ENCODE data around the gene C8B.

- TF ChIP-seq ZSCAN5A (CRISPR knock-in tag; IDR thresholded peaks at IDR 0.05; ENCODE audit: borderline replicate concordance), result no peak
- no peak for TF ChIP-seq RAD21 (CRISPR knock-in tag; IDR thresholded peaks at IDR 0.05)
- no peak for TF ChIP-seq JUND (CRISPR knock-in tag; IDR thresholded peaks at IDR 0.05)
- no peak for TF ChIP-seq CTCF (CRISPR knock-in tag; IDR thresholded peaks at IDR 0.05)
Measured at GRCh38 chr1:57013522-57013921, 47.7 kb upstream of the C8B start.

All from HepG2 (cell line).